PFSK-1 (cell line): ENCODE data around the gene FKBP4. TPM values are rescaled to one million over a fixed set of nuclear protein-coding genes. Genes with fewer than 3 reads are reported as not detected.

Experiments used
- FOXP2 ChIP-seq: optimal IDR thresholded peaks from 2 replicates; pipeline ENCODE3; 2011; ENCODE audit warnings: borderline replicate concordance, control low read depth, inconsistent platforms; ENCODE audit not compliant: insufficient read depth; ENCODE audit errors: extremely low read length, extremely low read depth
- POLR2AphosphoS5 ChIP-seq: IDR thresholded peaks from 2 replicates; pipeline ENCODE4 v1.6.1; 2012; ENCODE audit warnings: low read depth, mild to moderate bottlenecking, control low read depth, low read length, moderate library complexity
- REST ChIP-seq, 2 experiments: IDR thresholded peaks; 2 replicates each; pipeline versions ENCODE4 v1.6.1 to v1.8.0; 2011 to 2012; ENCODE audit warnings: low read depth in 2 of 2, low read length in 2 of 2, control low read depth in 1 of 2, inconsistent platforms in 1 of 2, mild to moderate bottlenecking in 1 of 2, moderate library complexity in 1 of 2; ENCODE audit not compliant: insufficient read depth in 1 of 2
- SIN3A ChIP-seq: IDR thresholded peaks from 2 replicates; pipeline ENCODE4 v1.6.1; 2012; ENCODE audit warnings: mild to moderate bottlenecking, low read length, moderate library complexity, borderline replicate concordance; ENCODE audit not compliant: insufficient read depth
- TAF1 ChIP-seq: IDR thresholded peaks from 2 replicates; pipeline ENCODE4 v1.6.1; 2012; ENCODE audit warnings: low read length, control low read depth, borderline replicate concordance; ENCODE audit not compliant: insufficient read depth
- polyA plus RNA-seq: library from polyadenylated mRNA; unstranded; fragments of >200 nt; gene quantifications from one replicate; pipeline ENCODE4 v1.2.1, GENCODE V29; 2012; ENCODE audit warnings: low read depth, missing spikeins; ENCODE audit not compliant: insufficient read length

The FKBP4 gene, protein sequence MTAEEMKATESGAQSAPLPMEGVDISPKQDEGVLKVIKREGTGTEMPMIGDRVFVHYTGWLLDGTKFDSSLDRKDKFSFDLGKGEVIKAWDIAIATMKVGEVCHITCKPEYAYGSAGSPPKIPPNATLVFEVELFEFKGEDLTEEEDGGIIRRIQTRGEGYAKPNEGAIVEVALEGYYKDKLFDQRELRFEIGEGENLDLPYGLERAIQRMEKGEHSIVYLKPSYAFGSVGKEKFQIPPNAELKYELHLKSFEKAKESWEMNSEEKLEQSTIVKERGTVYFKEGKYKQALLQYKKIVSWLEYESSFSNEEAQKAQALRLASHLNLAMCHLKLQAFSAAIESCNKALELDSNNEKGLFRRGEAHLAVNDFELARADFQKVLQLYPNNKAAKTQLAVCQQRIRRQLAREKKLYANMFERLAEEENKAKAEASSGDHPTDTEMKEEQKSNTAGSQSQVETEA
- polyA plus RNA-seq = 153 TPM

- TF ChIP-seq POLR2AphosphoS5 (peak; percentile 84; the same call in 1 of the 2 replicates), REST (IDR thresholded peaks at IDR 0.05; ENCODE audit: insufficient read depth in 1 of 2, low read depth in 2 of 2, low read length in 2 of 2) (no peak), SIN3A (0 out of 2 replicates have a peak, but pooled peaks have one; percentile 21), FOXP2 (peak; percentile 73), TAF1 (peak; percentile 68; the same call in 1 of the 2 replicates)
Measured at GRCh38 chr12:2794736-2795289, at the start of gene FKBP4. TSS of gene FKBP4 (plus strand) at chr12:2794970. CDS start at chr12:2795140, 170 bp downstream.

- TF ChIP-seq SIN3A (no peak), REST (IDR thresholded peaks at IDR 0.05; ENCODE audit: insufficient read depth in 1 of 2, low read depth in 2 of 2, low read length in 2 of 2) (no peak), TAF1 (no peak), POLR2AphosphoS5 (no peak), FOXP2 (no peak)
Measured at GRCh38 chr12:2745655-2746054, 49.1 kb upstream of the FKBP4 start.

DNA sequence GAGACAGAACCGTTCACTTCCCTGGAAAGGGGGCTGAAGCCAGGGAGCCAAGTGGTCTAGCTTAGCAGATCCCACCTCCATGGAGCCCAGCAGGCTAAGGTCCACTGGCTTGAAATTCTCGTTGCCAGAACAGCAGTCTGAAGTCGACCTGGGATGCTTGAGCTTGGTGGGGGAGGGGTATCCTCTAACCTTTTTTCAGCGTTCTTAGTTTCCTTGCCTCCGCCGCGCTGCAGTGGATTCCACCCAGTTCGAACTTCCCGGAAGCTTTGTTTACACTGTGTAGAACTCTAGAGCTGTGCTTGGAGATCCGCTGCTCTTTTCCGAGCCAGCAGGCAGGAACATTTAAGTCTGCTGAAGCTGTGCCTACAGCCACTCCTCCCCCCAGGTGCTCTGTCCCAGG, 45.2 kb upstream of the FKBP4 start:
- TF ChIP-seq TAF1 (no peak), REST (IDR thresholded peaks at IDR 0.05; ENCODE audit: insufficient read depth in 1 of 2, low read depth in 2 of 2, low read length in 2 of 2) (no peak), FOXP2 (no peak), POLR2AphosphoS5 (no peak), SIN3A (no peak)

GRCh38 chr12:2750185-2750584, 44.6 kb upstream of the FKBP4 start:
- TF ChIP-seq SIN3A (no peak), REST (IDR thresholded peaks at IDR 0.05; ENCODE audit: insufficient read depth in 1 of 2, low read depth in 2 of 2, low read length in 2 of 2) (no peak), POLR2AphosphoS5 (no peak), FOXP2 (no peak), TAF1 (no peak)
